HG03135 (cell line): ENCODE measurements around the gene EXOC6B.
"Not testable (repeated sequence)": the region's sequence is repeated elsewhere in the genome, so short reads cannot be mapped to it uniquely, and the experiment has no call there.

Experiments used
- ATAC-seq: cut with Tn5 transposase; IDR thresholded peaks from one replicate; pipeline ENCODE4 v1.9.1; 2021; ENCODE audit warnings: mild to moderate bottlenecking, moderate library complexity; ENCODE audit not compliant: unreplicated experiment

The EXOC6B gene

GRCh38 chr2:72555943-72556342 is 269.9 kb downstream of the EXOC6B start:
- ATAC-seq, result no peak

DNA sequence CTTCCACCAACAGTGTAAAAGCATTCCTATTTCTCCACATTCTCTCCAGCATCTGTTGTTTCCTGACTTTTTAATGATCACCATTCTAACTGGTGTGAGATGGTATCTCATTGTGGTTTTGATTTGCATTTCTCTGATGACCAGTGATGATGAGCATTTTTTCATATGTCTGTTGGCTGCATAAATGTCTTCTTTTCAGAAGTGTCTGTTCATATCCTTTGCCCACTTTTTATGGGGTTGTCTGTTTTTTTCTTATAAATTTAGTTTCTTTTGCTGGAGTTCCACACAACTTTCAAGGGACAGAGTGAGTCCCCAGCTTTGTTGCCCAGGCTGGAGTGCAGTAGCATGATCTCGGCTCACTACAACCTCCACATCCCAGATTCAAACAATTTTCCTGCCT is 270.5 kb downstream of the EXOC6B start:
- not testable (repeated sequence) for ATAC-seq

GRCh38 chr2:72554910-72555309 is 270.9 kb downstream of the EXOC6B start:
- ATAC-seq, result not testable (repeated sequence)

- no peak for ATAC-seq
Observed at GRCh38 chr2:72554381-72554780, 271.5 kb downstream of the EXOC6B start.

GRCh38 chr2:72548081-72548764 is 277.6 kb downstream of the EXOC6B start:
- ATAC-seq, result no peak

DNA sequence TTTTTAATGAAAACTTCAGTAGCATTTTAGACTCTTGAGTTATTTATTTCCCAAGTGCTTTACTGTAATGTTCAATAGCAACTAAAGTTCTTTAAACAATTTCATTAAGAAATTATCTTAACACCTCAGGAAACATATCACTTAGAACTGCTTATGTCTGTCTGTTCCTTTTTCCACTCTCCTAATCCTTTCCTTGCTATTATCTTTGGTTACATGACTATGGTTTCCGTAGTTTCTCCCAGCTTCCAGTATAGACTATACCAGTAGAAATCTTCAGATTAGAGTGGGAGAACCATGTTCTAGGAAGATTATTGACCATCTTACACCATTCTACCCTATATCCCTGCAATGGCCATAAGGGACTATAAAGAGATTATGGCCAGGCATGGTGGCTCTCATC is 280.0 kb downstream of the EXOC6B start:
- ATAC-seq, result no peak

GRCh38 chr2:72544554-72544953 is 281.3 kb downstream of the EXOC6B start:
- no peak for ATAC-seq

- ATAC-seq, result no peak
Observed at GRCh38 chr2:72543497-72544216, 282.2 kb downstream of the EXOC6B start.

DNA sequence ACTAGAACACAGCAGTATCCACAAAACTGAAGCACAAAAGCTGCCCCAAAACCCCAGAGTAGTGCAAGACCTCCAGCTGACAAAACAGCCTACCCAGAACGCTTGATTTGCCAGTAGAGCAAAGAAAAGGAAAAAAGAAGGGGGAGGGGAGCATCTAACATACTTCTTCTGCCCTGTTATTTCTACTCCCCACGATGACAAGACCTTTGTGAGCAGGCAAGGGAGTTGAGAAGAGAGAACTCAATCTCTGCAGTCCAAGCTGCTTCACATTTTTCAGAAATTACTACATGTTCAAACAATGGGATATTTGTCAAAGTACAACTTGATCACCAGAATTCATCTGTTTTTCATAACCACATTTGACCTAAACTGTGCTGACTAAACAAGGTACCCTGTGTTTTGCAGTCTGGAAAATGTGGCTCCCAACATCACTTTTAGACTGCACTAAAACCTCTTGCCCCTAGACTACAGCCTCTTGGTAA is 286.7 kb downstream of the EXOC6B start:
- no peak for ATAC-seq

GRCh38 chr2:72538486-72538885 is 287.3 kb downstream of the EXOC6B start:
- ATAC-seq, result no peak

GRCh38 chr2:72535586-72535985 is 290.2 kb downstream of the EXOC6B start:
- not testable (repeated sequence) for ATAC-seq

DNA sequence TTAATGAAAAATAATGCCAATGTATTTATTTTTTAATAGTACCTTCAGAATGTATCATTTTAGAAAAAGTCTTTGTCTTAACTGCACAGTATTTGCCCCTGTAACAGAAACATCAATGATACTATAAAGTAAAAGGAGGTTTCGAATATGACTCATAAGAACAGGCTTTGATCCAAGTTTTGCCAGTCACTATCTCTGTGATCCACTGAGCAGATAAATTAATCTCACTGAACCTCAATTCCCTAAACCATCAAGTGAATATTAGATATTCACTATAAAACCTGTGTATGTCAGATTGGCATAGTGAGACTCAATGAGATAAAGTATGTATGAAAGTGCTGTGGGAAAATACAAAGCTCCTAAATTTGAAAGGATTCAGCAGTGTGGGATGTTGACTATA is 292.1 kb downstream of the EXOC6B start:
- ATAC-seq, result no peak

GRCh38 chr2:72527424-72527823 is 298.4 kb downstream of the EXOC6B start:
- ATAC-seq, result no peak

GRCh38 chr2:72526623-72527022 is 299.2 kb downstream of the EXOC6B start:
- no peak for ATAC-seq

DNA sequence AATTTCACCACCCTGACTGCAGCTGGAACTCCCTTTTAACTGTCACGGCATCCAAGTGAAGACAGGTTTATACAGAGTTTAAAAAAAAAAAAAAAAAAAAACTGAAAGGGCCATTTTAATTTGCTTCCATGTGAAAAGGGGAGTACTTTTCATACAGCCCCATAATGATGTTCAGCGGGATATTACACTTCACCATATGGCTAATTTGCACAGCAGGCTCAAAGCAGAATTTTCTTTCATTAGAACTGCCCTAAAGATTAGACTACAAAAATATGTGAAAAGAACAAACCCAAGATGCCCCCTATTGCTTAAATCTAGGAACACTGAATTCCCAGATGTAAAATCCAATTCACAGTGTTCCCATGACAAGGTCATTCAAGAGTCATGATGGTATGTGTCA is 301.8 kb downstream of the EXOC6B start:
- ATAC-seq, result no peak

- ATAC-seq, result no peak
Observed at GRCh38 chr2:72515696-72516095, 310.1 kb downstream of the EXOC6B start.

- ATAC-seq, result no peak
Observed at GRCh38 chr2:72513011-72513410, 312.8 kb downstream of the EXOC6B start.

GRCh38 chr2:72512376-72512775 is 313.5 kb downstream of the EXOC6B start:
- no peak for ATAC-seq

- ATAC-seq, result no peak
Observed at GRCh38 chr2:72511906-72512305, 313.9 kb downstream of the EXOC6B start.

DNA sequence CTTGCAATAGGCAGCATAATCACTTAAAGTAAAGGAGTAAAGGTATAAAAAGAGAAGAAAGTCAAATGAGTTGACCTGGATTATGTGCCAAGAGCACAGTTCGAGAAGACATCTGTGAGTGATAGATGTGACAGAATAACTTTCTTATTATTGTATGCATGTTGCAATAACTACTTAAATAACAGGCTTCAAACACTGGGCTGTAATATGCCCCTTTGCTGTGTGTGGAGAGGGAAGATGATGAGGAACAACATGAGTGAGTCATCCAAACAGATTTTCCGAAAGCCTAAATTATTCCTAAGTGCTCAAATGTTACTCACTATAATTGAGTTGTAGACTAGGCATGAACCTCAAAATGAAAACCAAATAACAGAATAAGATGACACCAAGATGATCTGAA is 328.1 kb downstream of the EXOC6B start:
- no peak for ATAC-seq

GRCh38 chr2:72496479-72496878 is 329.4 kb downstream of the EXOC6B start:
- ATAC-seq, result no peak

- no peak for ATAC-seq
Observed at GRCh38 chr2:72494392-72494791, 331.4 kb downstream of the EXOC6B start.
